ENCODE results near the gene CDKAL1. TPM values are rescaled to one million over a fixed set of nuclear protein-coding genes. Genes with fewer than 3 reads are reported as not detected.

Gene CDKAL1
- total RNA-seq, 1 experiment from 2014 or later, result 16.1 TPM

DNA sequence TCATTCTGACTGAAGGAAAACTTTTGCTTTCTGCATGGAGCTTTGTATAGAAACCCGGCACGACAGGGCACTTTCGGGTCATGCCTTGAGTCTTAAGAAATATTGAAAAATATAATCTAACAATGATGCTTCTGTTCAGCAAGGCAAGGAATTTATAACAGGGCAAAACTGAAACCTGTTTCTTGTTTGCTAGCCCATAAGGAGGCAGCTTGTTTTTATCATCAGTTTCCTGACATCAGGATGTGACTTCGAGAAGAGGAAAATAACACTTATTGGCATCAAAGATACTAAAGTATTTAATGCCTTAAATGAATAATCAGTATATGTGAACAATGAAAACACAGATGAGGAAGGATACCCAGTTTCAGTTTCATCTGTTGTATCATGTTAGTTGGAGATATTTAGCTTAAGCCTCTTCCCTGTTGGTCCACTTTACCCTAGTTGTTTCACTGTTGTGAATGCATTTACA, 146.5 kb downstream of the CDKAL1 start:
- Histone ChIP-seq H3K4me3 (no peak overlapping the region), H3K27me3 (ENCODE audit: insufficient read depth, low read depth) (no peaks in the 10 kb centered on the region), H3F3A (ENCODE audit: insufficient read depth, low read depth) (no peaks in the 10 kb centered on the region), H3K4me2 (no peak overlapping the region), H2AFZ (no peak overlapping the region), H3K36me3 (ENCODE audit: low read depth) (no peaks in the 10 kb centered on the region), H3K9me3 (ENCODE audit: insufficient read depth, low read depth) (no peaks in the 10 kb centered on the region), H3K9me2 (ENCODE audit: insufficient read depth) (no peaks in the 10 kb centered on the region), H3K27ac (no peak overlapping the region), H3K79me2 (ENCODE audit: low read depth) (no peaks in the 10 kb centered on the region), H4K20me1 (ENCODE audit: insufficient read depth) (no peaks in the 10 kb centered on the region), H3K4me1 (replicated peaks; ENCODE audit: insufficient read depth) (no peaks in the 10 kb centered on the region)
- intact Hi-C loops (cut with micrococcal nuclease; ENCODE audit: unreplicated experiment), result no loop called here
- ChIA-PET POLR2A (ENCODE audit: unreplicated experiment) (no interaction called here), CTCF (no interaction called here)
- BruUV-seq (replicated peaks), result no TSS peak
- DNase-seq, result no peak
- TF ChIP-seq CTCF (conservative IDR thresholded peaks at IDR 0.05) (no peak), EZH2 (IDR thresholded peaks at IDR 0.05; ENCODE audit: low read depth) (no peak)

- H3K4me1 ChIP-seq (replicated peaks; ENCODE audit: insufficient read depth), result no peaks in the 10 kb centered on the region
- H3K79me2 ChIP-seq (ENCODE audit: low read depth), result no peaks in the 10 kb centered on the region
- H3K4me2 ChIP-seq, result no peak overlapping the region
- no peaks in the 10 kb centered on the region for H3K9me3 ChIP-seq (ENCODE audit: insufficient read depth, low read depth)
- ChIA-PET POLR2A (ENCODE audit: unreplicated experiment) (no interaction called here), CTCF (no interaction called here)
- H3F3A ChIP-seq (ENCODE audit: insufficient read depth, low read depth), result no peaks in the 10 kb centered on the region
- no peak overlapping the region for H3K4me3 ChIP-seq
- TF ChIP-seq CTCF (conservative IDR thresholded peaks at IDR 0.05), result no peak
- no peak for TF ChIP-seq EZH2 (IDR thresholded peaks at IDR 0.05; ENCODE audit: low read depth)
- no peak overlapping the region for H2AFZ ChIP-seq
- H3K27me3 ChIP-seq (ENCODE audit: insufficient read depth, low read depth), result no peaks in the 10 kb centered on the region
- no TSS peak for BruUV-seq (replicated peaks)
- intact Hi-C loops (cut with micrococcal nuclease; ENCODE audit: unreplicated experiment), result no loop called here
- no peak for DNase-seq
- H3K36me3 ChIP-seq (ENCODE audit: low read depth), result no peaks in the 10 kb centered on the region
- no peaks in the 10 kb centered on the region for H4K20me1 ChIP-seq (ENCODE audit: insufficient read depth)
- H3K9me2 ChIP-seq (ENCODE audit: insufficient read depth), result no peaks in the 10 kb centered on the region
- H3K27ac ChIP-seq, result no peak overlapping the region
Measured at GRCh38 chr6:20681243-20681684, 147.0 kb downstream of the CDKAL1 start.

DNA sequence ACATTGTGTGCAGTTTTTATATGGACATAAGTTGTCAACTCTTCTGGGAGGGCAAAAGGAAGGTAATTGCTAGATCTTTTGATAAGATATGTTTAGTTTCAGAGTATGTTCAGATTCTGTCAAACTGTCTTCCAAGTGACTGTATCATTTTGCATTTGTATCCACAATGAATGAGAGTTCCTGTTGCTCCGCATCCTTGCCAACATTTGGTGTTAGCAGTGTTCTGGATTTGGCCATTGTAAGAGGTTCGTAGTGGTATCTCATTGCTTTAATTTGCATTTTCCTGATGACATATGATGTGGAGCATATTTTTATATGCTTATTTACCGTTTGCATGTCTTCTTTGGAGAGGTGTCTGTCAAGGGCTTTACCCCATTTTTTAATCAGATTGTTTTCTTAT, 150.2 kb downstream of the CDKAL1 start:
- H3K9me2 ChIP-seq (ENCODE audit: insufficient read depth), result no peaks in the 10 kb centered on the region
- no peaks in the 10 kb centered on the region for H3K9me3 ChIP-seq (ENCODE audit: insufficient read depth, low read depth)
- BruUV-seq (replicated peaks), result no TSS peak
- H4K20me1 ChIP-seq (ENCODE audit: insufficient read depth), result no peaks in the 10 kb centered on the region
- H3K36me3 ChIP-seq (ENCODE audit: low read depth), result no peaks in the 10 kb centered on the region
- H3K4me1 ChIP-seq (replicated peaks; ENCODE audit: insufficient read depth), result peaks cover 10% of the 10 kb centered on the region
- H3K4me3 ChIP-seq, result no peak overlapping the region
- intact Hi-C loops (cut with micrococcal nuclease; ENCODE audit: unreplicated experiment), result no loop called here
- H3K79me2 ChIP-seq (ENCODE audit: low read depth), result no peaks in the 10 kb centered on the region
- DNase-seq, result no peak
- TF ChIP-seq EZH2 (IDR thresholded peaks at IDR 0.05; ENCODE audit: low read depth), result no peak
- H3F3A ChIP-seq (ENCODE audit: insufficient read depth, low read depth), result no peaks in the 10 kb centered on the region
- POLR2A ChIA-PET (ENCODE audit: unreplicated experiment), result no interaction called here
- no peaks in the 10 kb centered on the region for H3K27me3 ChIP-seq (ENCODE audit: insufficient read depth, low read depth)
- no peak overlapping the region for H2AFZ ChIP-seq
- CTCF ChIA-PET, result no interaction called here
- H3K27ac ChIP-seq, result no peak overlapping the region
- no peak overlapping the region for H3K4me2 ChIP-seq

DNA sequence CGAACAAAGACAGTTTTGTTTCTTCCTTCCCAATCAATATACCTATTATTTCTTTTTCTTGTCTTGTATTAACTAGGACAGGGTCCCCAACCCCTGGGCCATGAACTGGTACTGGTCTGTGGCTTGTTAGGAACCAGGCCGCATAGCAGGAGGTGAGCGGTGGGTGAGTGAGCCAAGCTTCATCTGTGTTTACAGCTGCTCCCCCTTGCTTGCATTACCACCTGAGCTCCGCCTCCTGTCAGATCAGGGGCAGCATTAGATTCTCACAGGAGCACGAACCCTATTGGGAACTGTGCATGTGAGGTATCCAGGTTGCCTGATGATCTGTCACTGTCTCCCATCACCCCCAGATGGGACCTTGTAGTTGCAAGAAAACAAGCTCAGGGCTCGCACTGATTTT, 151.9 kb downstream of the CDKAL1 start:
- 0 out of 2 replicates have a peak, but pooled peaks cover 2% of the 10 kb centered on the region for H3K79me2 ChIP-seq (ENCODE audit: low read depth)
- no peaks in the 10 kb centered on the region for H3K9me2 ChIP-seq (ENCODE audit: insufficient read depth)
- peaks cover 12% of the 10 kb centered on the region for H3K4me1 ChIP-seq (replicated peaks; ENCODE audit: insufficient read depth)
- no TSS peak for BruUV-seq (replicated peaks)
- intact Hi-C loops (cut with micrococcal nuclease; ENCODE audit: unreplicated experiment), result no loop called here
- H3K27me3 ChIP-seq (ENCODE audit: insufficient read depth, low read depth), result no peaks in the 10 kb centered on the region
- H3K4me3 ChIP-seq, result no peak overlapping the region
- no peaks in the 10 kb centered on the region for H3K36me3 ChIP-seq (ENCODE audit: low read depth)
- no peak for DNase-seq
- no peaks in the 10 kb centered on the region for H3F3A ChIP-seq (ENCODE audit: insufficient read depth, low read depth)
- H2AFZ ChIP-seq, result no peak overlapping the region
- H3K4me2 ChIP-seq, result no peak overlapping the region
- CTCF ChIA-PET, result no interaction called here
- POLR2A ChIA-PET (ENCODE audit: unreplicated experiment), result no interaction called here
- TF ChIP-seq CTCF (conservative IDR thresholded peaks at IDR 0.05), result no peak
- no peak for TF ChIP-seq EZH2 (IDR thresholded peaks at IDR 0.05; ENCODE audit: low read depth)
- no peaks in the 10 kb centered on the region for H4K20me1 ChIP-seq (ENCODE audit: insufficient read depth)
- H3K27ac ChIP-seq, result no peak overlapping the region
- no peaks in the 10 kb centered on the region for H3K9me3 ChIP-seq (ENCODE audit: insufficient read depth, low read depth)
